Measurements from ENCODE around the gene ATP6V0B. TPM values are rescaled to one million over a fixed set of nuclear protein-coding genes. Genes with fewer than 3 reads are reported as not detected.

Gene ATP6V0B
- total RNA-seq = 27.6 TPM

- peak; percentile 98 for DNase-seq
Measured at GRCh38 chr1:43974443-43975248, at the start of gene ATP6V0B. Gene ATP6V0B (plus strand): TSS chr1:43974960. CDS start chr1:43975041, 81 bp downstream.

DNA sequence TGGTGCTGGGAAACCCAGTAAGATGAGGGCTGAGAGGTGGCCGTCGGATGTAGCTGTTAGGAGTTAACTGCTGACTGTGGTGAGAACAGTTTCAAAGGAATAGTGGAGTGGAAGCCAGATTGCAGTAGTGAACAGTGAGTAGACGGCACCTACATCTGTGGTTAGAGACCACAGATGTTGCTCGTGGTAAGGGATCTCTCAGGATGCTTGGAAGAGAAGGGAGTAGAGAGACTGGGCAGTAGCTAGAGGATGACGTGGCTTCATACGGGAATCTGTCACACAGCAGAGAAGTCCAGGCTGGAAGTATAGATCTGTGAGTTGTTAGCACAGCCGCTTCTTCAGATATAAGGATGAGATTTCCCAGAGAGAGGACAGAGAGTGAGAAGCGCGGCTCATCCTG, 48.9 kb upstream of the ATP6V0B start:
- no peak for DNase-seq

DNA sequence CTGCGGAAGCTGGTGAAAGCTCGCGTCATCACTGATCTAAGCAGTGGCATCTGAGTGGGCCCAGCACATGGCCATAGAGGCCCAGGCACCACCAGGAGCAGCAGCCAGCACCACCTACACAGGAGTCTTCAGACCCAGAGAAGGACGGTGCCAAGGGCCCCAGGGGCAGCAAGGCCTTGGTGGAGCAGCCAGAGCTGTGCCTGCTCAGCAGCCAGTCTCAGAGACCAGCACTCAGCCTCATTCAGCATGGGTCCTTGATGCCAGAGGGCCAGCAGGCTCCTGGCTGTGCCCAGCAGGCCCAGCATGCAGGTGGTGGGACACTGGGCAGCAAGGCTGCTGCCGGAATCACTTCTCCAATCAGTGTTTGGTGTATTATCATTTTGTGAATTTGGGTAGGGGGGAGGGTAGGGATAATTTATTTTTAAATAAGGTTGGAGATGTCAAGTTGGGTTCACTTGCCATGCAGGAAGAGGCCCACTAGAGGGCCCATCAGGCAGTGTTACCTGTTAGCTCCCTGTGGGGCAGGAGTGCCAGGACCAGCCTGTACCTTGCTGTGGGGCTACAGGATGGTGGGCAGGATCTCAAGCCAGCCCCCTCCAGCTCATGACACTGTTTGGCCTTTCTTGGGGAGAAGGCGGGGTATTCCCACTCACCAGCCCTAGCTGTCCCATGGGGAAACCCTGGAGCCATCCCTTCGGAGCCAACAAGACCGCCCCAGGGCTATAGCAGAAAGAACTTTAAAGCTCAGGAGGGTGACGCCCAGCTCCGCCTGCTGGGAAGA, 44.4 kb upstream of the ATP6V0B start:
- no peak for DNase-seq

DNA sequence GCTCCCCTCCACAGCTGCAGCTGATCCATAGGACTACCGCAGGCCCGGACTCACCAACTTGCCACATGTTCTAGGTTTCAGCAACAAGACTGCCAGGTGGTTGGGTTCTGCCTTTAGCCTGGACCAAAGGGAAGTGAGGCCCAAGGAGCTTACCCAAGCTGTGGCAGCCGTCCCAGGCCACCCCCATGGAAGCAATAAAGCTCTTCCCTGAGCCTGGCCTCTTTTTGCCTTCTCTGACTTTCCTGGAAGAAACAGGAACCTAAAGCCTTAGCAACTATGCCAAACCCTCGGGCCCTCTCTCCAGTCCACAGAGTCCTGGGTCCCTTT, 43.8 kb upstream of the ATP6V0B start:
- no peak for DNase-seq

GRCh38 chr1:43931711-43932660, 42.8 kb upstream of the ATP6V0B start:
- DNase-seq = no peak

GRCh38 chr1:43932786-43933385, 41.9 kb upstream of the ATP6V0B start:
- DNase-seq = no peak

DNA sequence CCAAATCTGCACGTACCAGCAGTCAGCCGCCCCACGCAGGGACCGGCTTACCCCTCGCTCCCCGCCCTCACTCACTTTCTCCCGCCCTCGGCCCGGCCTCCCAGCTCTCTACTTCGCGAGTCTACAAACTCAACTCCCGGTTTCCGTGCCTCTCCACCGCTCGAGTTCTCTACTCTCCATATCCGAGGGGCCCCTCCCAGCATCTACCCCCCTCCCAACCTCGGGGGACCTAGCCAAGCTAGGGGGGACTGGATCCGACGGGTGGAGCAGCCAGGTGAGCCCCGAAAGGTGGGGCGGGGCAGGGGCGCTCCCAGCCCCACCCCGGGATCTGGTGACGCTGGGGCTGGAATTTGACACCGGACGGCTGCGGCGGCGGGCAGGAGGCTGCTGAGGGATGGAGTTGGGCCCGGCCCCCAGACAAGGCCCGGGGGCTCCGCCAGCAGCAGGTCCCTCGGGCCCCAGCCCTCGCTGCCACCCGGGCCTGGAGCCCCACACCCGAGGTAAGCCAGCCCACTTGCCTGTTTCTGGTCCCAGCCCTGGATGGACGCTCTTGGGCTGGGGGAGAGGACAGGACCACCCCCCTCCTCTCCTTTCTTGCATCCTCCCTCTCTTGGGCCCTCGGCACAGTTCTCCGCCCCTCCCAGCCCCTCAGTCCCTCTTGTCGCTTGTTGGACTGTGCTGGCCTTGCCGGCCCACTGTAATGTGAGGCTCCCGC, 41.2 kb upstream of the ATP6V0B start, which contains the start of gene ARTN:
Gene ARTN (plus strand): TSS at position 416 of the 715 bp plus-strand sequence. CDS start 1,856 bp downstream, outside the sequence.
- peak; percentile 67 for DNase-seq

DNA sequence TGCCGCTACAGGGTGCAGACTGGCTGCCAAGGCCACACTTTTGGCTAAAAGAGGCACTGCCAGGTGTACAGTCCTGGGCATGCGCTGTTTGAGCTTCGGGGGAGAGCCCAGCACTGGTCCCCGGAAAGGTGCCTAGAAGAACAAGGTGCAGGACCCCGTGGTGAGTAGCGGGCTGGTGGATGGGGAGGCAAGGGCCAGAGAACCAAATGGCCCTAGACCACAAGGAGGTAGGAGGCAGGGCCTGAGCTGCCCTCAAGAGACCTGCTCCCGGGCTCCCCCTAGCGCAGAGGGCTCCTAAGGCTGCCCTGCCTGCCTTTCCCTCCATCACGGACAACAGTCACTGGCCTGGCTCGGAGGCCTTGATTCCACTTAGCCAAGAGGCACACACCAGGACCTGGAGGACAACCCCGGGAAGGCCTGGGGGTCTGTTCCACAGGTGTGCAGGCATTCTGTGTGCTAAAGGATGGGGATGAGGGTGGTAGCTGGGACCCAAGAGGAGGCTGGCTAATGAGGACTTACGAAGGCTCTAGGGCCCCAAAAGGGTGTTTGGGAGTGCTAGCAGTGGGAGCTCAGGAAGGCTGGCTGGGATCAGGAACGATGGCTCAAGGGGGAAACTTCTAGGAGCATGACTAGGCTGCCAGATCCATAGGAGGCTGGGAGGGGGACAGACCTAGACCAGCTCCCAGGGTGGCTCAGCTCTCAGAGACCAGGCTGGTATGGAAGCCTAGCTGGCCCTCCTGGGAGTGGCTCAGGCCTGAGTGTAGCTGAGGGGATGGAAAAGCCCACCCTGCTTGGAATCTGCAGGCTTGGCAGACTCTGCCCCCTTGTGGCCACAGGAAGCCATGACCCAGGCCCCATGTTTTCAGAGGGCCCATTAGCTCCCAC, 40.4 kb upstream of the ATP6V0B start:
- DNase-seq = peak; percentile 91

DNA sequence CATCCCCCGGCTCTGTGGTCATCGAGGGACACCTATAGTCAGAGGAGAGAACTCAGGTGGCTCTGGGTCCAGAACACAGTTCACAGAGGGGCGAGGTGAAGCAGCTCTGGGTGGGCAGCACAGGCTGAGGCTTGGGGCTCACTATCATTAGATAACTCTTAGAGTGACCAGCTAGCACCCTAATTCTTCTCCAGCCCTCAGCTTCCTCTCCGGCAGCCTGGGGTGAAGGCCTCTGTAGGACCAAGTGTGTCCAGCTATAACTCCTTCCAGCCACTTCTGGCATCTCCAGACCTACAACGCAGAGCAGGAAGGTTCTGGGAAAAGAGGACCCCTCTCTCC, 39.8 kb upstream of the ATP6V0B start:
- DNase-seq = no peak

GRCh38 chr1:43935711-43936427, 38.9 kb upstream of the ATP6V0B start:
- no peak for DNase-seq

DNA sequence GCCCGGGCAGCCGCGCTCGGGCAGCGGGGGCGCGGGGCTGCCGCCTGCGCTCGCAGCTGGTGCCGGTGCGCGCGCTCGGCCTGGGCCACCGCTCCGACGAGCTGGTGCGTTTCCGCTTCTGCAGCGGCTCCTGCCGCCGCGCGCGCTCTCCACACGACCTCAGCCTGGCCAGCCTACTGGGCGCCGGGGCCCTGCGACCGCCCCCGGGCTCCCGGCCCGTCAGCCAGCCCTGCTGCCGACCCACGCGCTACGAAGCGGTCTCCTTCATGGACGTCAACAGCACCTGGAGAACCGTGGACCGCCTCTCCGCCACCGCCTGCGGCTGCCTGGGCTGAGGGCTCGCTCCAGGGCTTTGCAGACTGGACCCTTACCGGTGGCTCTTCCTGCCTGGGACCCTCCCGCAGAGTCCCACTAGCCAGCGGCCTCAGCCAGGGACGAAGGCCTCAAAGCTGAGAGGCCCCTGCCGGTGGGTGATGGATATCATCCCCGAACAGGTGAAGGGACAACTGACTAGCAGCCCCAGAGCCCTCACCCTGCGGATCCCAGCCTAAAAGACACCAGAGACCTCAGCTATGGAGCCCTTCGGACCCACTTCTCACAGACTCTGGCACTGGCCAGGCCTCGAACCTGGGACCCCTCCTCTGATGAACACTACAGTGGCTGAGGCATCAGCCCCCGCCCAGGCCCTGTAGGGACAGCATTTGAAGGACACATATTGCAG, 38.2 kb upstream of the ATP6V0B start:
- peak; percentile 38 for DNase-seq

DNA sequence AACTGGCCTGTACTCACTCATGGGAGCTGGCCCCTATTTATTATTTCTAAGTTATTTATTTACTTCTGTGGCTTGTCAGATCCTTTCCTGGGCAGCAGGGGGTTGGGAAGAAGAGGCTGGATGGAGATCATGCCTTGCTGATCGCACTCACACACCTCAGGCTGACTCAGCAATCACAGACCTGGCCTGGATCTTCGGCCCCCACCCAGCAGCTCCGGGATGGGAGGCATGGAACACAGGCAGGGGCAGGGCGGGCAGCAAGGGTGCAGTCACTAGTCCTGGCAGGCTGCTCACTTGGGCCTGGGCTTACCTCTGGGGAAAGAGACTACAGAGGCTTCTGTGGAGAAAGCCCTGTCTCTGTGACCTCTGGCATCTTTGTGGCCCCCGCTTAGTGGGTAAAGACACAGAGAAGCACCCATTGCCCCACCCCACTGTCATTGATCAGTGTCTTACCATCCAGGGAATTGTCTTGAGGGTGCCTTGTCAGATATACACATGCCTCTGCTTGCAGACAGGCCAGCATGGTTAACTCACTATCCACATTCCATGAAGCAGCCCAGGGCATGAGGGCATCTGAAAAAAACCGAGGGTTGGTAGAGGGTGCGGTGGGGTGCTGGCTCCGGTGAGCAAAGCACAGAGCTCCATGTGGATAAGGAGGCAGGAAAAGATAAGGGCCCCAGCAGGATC, 37.4 kb upstream of the ATP6V0B start:
- no peak for DNase-seq

DNA sequence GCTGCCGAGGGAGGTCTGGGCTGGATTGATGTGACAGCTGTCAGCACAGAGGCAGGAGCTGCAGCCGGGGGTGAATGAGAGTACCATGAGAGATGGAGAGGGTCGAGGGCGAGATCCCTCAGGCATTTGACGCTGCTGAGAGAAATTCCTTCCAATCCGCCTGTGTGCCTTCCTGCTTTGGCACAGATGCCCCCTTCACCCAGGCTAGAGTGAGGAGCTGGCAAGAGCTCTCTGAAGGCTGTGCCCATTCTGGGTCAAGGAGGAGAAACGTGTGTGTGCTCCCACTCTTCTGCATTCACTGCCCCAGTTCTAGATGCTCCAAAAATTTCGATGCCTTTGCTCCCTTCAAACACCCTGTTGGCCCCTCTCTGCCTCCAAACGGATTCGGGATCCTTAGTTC, 36.4 kb upstream of the ATP6V0B start:
- no peak for DNase-seq

DNA sequence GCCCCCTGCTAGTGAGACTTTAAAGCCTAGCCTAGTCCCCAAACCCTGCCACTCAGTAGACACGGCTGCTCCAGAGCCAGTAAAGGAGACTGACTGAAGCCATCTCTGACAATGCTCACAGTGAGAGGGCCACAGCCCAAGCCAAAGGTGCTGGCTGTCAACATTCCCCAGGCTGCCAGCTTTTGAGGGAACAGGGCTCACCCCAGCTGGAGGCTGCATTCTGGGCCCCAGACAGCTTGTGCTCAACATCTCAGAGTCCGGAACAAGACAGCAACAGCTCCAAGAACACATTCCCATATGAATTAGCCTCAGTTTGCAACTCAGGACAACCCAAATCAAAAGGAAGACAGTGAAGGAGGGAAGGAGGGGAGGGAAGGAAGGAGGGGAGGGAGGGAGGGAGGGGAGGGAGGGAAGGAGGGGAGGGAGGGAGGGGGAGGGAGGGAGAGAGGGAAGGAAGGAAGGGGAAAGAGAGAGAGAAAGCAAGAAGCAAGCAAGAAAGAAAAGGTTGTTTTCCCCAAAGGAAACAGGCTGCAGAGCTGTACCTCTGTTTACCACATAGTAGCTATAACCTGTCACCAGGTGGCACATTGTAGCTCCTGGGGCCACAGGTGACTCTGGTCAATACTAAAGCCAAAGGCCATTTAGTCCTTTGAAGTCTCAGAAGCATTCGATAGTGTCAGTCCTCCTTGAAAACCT, 35.7 kb upstream of the ATP6V0B start:
- DNase-seq = no peak

DNA sequence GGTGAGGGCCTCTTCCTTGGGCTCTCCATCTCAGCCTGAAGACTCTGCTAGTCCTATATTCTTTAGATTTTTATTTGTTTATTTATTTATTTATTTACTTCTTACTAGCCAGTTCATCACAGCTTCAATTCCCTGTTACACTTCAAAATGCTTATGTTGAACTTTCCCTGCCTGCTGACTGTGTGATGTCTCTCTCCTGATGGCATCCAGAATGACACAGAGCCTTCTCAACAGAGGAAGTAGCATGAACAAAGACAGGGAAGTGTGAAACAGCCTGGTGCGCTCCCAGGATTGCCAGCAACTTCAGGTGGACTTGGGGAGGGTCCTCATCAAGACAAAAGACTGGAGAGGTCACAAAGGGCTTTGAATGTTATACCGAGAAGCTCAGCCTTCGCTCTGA, 32.3 kb upstream of the ATP6V0B start:
- DNase-seq = no peak

DNA sequence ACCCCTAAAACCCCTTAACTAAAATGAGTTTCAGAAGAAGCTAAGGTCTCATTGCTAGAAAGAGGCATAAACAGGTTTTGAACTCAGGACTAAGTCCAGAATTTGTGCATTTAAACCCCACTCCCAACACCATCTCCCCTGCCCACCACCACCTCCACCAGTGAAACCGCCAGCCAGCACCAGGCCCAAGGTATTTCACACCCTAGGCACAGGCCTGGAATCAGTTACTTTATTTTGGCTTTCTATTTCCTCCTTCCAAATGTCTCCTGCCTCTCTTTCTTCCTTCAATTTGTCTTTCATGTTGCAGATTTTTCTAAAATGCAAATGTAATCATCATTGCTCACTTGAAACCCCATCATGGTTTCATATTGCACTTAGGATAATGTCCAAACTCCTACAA, 29.9 kb upstream of the ATP6V0B start:
- DNase-seq = no peak

DNA sequence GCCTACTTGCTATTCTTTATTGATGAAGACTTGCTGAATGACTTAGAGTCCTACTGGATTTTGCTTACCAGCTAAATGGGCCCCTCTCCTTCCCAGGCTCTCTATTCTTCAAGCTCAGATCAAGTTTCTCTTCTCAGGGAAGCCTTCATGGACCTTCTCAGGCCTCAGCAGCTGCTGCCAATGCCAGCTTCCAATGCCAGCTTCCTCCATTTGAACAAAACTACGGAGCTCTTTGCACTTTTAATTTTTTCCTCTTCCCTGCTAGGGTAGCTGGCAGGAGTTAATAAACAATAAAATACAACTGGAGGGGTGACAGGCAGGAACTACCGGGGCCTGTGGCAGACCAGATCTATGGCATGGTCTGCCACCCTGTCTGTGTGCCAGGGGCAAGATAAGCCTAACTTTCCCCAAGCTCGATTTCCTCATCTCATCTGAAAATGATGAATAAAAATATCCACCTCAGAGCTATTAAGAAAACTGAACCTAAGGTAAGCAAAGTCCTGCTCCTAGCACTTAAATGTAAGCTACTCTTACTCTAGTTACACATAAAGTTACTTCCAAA, 29.0 kb upstream of the ATP6V0B start:
- DNase-seq = peak; percentile 51
